HAP-1 (cell line): ENCODE data around the gene GIGYF2.

Experiments used
- DNase-seq, 2 experiments: peaks; one replicate each; pipeline ENCODE4 v3.0.0-alpha.2; 2016 to 2020; ENCODE audit warnings: low spot score in 2 of 2
- H3K27me3 ChIP-seq: fragments of 250-450 bp; sonication (Bioruptor Pico); 2 replicates; pipeline ENCODE4 v1.5.1; 2020; ENCODE audit warnings: low read depth, mild to moderate bottlenecking, moderate library complexity
- H3K36me3 ChIP-seq: fragments of 250-450 bp; sonication (Bioruptor Pico); replicated peaks from 2 replicates; pipeline ENCODE4 v1.5.1; 2020; ENCODE audit warnings: mild to moderate bottlenecking
- H3K4me1 ChIP-seq: fragments of 250-450 bp; sonication (Bioruptor Pico); 2 replicates; pipeline ENCODE4 v1.5.1; 2020; ENCODE audit warnings: mild to moderate bottlenecking
- H3K4me3 ChIP-seq: fragments of 250-450 bp; sonication (Bioruptor Pico); 2 replicates; pipeline ENCODE4 v1.5.1; 2020; ENCODE audit warnings: mild to moderate bottlenecking, moderate library complexity
- H3K9me3 ChIP-seq: fragments of 250-450 bp; sonication (Bioruptor Pico); 2 replicates; pipeline ENCODE4 v1.5.1; 2020; ENCODE audit warnings: mild to moderate bottlenecking, moderate library complexity
- in situ Hi-C: fragments of 300-500 bp; cut with MboI; formaldehyde crosslinking; loops from 3 replicates; pipeline ENCODE4 v1.14.3; 2020; ENCODE audit warnings: low sequenced_read_pairs, inconsistent platforms, mixed read lengths

Gene GIGYF2

DNA sequence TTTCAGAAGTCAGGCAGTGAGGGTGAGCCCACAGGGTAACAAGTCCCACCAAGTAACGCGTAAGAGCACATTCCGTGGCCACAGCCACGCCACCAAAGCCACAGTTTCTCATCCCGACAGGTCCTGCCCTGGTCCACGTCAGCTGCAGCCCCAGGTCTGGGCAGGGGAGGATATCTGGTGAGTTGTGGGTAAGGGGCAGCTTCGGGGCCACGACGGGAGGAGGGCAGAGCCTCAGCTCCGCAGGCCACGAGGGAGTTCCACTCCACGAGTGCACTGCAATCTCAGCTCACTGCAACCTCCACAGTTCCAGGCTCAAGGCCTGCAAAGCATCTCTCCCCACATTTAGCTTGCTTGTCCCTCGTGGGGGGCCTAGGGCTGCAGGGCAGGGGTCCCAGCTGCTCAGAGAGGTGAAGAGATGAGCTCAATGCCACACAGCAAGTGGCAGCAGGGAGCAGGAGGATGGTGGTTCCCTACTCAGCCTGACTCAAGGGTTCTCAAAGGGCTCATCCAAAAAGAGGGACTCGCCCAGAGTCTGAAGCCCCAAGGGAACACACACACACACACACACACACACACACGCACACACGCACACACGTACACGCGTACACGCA, 185.5 kb downstream of the GIGYF2 start:
- Histone ChIP-seq H3K36me3 (no peaks in the 10 kb centered on the region), H3K4me1 (peaks cover under 1% of the 10 kb centered on the region; the same call in 1 of the 2 replicates), H3K27me3 (no peaks in the 10 kb centered on the region), H3K4me3 (no peak overlapping the region), H3K9me3 (no peaks in the 10 kb centered on the region)
- in situ Hi-C loops: no loop called here
- no peak for DNase-seq

- in situ Hi-C loops: no loop called here
- H3K4me3 ChIP-seq: no peak overlapping the region
- no peaks in the 10 kb centered on the region for H3K9me3 ChIP-seq
- no peaks in the 10 kb centered on the region for H3K4me1 ChIP-seq
- no peaks in the 10 kb centered on the region for H3K36me3 ChIP-seq
- no peaks in the 10 kb centered on the region for H3K27me3 ChIP-seq
- DNase-seq: no peak
These were observed 186.1 kb downstream of the GIGYF2 start for GRCh38 chr2:232883116-232883721.

DNA sequence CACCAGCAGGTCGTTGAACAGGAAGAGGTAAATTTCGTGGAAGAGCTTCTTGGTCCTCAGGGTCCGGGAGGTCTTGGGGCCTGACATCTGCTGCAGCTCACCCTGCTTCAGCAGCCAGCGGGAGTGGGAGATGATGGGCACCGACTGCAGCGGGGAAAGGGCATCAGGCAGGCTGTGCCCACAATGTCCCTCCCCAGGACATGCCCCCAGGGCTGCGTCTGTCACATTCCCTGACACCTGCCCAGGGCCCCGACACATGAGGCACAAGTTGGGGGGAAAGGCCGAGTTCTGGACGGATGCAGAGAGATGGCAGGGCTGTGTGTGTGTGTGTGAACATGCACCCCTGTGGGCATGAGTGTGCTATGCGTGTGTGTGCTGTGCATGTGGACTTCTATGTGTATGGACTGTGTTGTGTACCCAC, 186.9 kb downstream of the GIGYF2 start:
- Histone ChIP-seq H3K4me1 (no peaks in the 10 kb centered on the region), H3K36me3 (no peaks in the 10 kb centered on the region), H3K9me3 (no peaks in the 10 kb centered on the region), H3K4me3 (no peak overlapping the region), H3K27me3 (no peaks in the 10 kb centered on the region)
- no peak for DNase-seq
- in situ Hi-C loops: no loop called here

- Histone ChIP-seq H3K9me3 (no peaks in the 10 kb centered on the region), H3K36me3 (no peaks in the 10 kb centered on the region), H3K4me1 (no peaks in the 10 kb centered on the region), H3K27me3 (no peaks in the 10 kb centered on the region), H3K4me3 (no peak overlapping the region)
- in situ Hi-C loops: no loop called here
- no peak for DNase-seq
These were observed 187.6 kb downstream of the GIGYF2 start for GRCh38 chr2:232884549-232885263.

DNA sequence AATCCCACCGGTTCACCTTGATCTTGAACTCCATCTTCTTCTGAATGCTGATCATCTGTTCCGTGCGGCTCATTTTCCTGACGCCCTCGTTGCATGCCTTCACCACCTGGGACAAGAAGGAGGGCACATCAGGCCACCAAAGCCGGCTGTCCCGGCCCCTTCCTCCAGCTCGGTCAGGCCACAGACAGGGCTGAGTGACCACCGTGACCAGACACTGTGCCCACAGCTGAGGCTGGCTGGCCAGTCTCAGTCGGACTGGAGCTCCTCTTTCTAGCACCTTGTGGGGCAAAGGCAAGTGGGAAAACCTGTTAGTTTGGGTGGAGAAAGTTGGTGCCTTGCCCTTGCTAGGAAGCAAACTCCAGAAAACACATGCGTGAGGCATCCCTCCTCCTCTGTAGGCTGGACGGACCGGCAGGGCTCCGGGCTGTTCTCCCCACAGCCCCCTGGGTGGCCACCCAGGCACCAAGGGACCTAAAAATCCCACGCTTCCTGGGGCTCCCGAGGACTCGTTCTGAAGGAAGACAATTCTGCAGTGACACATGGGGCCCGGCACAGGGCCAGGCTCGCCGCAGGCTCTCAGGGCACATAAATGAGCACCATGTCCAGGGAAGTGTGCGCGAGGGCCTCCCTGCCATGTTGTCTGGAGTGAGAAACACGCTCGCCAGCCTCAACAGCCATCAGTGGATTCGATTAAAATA, 188.3 kb downstream of the GIGYF2 start:
- in situ Hi-C loops: no loop called here
- no peaks in the 10 kb centered on the region for H3K36me3 ChIP-seq
- H3K4me1 ChIP-seq: no peaks in the 10 kb centered on the region
- H3K27me3 ChIP-seq: no peaks in the 10 kb centered on the region
- H3K4me3 ChIP-seq: no peak overlapping the region
- DNase-seq: no peak
- no peaks in the 10 kb centered on the region for H3K9me3 ChIP-seq

- in situ Hi-C loops: no loop called here
- DNase-seq: no peak
- Histone ChIP-seq H3K4me1 (peaks cover 3% of the 10 kb centered on the region), H3K36me3 (no peaks in the 10 kb centered on the region), H3K9me3 (no peaks in the 10 kb centered on the region), H3K4me3 (no peak overlapping the region), H3K27me3 (no peaks in the 10 kb centered on the region)
These were observed 189.0 kb downstream of the GIGYF2 start for GRCh38 chr2:232886176-232886575.

DNA sequence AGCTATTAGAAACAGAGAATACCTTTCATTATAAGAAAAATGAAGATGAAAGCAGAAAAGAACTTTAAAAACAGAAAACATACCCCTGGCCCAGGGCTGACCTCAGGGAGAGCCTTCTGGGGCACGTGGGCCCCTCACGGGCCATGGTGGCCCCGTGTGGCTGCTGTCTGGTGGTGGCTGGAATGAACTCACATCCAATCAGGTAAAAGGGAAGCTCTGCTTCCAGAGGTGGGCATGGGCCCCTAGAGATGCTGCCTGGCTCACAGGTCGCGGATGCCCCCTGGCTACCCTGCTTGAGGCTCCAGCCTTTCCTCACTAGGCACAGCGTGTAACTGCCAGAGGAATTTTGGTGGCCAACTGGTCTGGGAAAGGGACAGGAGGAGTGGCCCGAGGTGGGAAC, 189.5 kb downstream of the GIGYF2 start:
- in situ Hi-C loops: no loop called here
- DNase-seq: no peak
- H3K4me1 ChIP-seq: peaks cover 7% of the 10 kb centered on the region
- H3K9me3 ChIP-seq: no peaks in the 10 kb centered on the region
- H3K27me3 ChIP-seq: no peaks in the 10 kb centered on the region
- H3K4me3 ChIP-seq: no peak overlapping the region
- H3K36me3 ChIP-seq: no peaks in the 10 kb centered on the region

DNA sequence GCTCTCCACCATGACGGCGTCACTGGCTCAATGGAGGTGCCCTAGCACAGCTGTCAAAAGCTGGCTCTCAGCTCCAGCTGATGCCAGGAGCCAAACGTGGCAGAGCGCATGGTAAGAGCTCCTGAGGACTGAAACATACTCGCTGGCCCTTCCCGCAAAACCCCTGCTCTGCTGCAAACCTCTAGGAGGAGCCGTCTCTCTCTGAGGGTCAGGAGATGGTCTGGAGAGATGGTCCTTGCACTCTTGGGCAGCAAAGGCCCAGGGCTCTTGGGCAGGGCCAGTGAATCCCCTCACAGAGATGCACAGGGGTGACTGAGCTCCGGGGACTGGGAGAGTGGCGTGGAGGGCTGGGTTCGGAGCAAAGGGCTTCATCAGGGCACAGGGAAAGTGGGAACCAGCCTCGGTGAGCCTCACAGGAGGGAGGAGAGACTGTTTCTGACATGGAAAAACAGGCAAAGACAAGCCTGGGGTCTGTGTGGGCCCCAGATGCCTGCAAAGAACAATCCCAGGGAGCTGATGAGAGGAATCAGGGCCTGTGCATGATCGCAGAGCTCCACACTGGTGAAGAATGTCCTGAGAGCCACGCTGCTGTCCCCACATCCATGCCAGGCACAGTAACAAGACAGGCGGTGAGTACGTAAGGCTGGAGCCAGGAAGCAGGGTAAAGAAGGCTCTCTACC, 190.2 kb downstream of the GIGYF2 start:
- H3K4me3 ChIP-seq: no peak overlapping the region
- no peak for DNase-seq
- no peaks in the 10 kb centered on the region for H3K9me3 ChIP-seq
- in situ Hi-C loops: no loop called here
- H3K27me3 ChIP-seq: no peaks in the 10 kb centered on the region
- peaks cover 7% of the 10 kb centered on the region for H3K4me1 ChIP-seq
- no peaks in the 10 kb centered on the region for H3K36me3 ChIP-seq

- no peaks in the 10 kb centered on the region for H3K27me3 ChIP-seq
- no peak for DNase-seq
These were observed 191.1 kb downstream of the GIGYF2 start for GRCh38 chr2:232888099-232888836.

GRCh38 chr2:232888839-232889529, 191.9 kb downstream of the GIGYF2 start:
- no peaks in the 10 kb centered on the region for H3K9me3 ChIP-seq
- peaks cover 7% of the 10 kb centered on the region for H3K4me1 ChIP-seq
- no peaks in the 10 kb centered on the region for H3K27me3 ChIP-seq
- H3K36me3 ChIP-seq: no peaks in the 10 kb centered on the region
- in situ Hi-C loops: no loop called here
- H3K4me3 ChIP-seq: no peak overlapping the region
- no peak for DNase-seq

More at GRCh38 chr2:232888099-232888836, 191.1 kb downstream of the GIGYF2 start:
- in situ Hi-C loops: no loop called here
- Histone ChIP-seq H3K4me1 (peaks cover 7% of the 10 kb centered on the region), H3K4me3 (no peak overlapping the region), H3K9me3 (no peaks in the 10 kb centered on the region), H3K36me3 (no peaks in the 10 kb centered on the region)

GRCh38 chr2:232889876-232890401, 192.8 kb downstream of the GIGYF2 start:
- in situ Hi-C loops: no loop called here
- Histone ChIP-seq H3K4me1 (peaks cover 7% of the 10 kb centered on the region), H3K9me3 (no peaks in the 10 kb centered on the region), H3K27me3 (no peaks in the 10 kb centered on the region), H3K4me3 (no peak overlapping the region), H3K36me3 (no peaks in the 10 kb centered on the region)
- no peak for DNase-seq

DNA sequence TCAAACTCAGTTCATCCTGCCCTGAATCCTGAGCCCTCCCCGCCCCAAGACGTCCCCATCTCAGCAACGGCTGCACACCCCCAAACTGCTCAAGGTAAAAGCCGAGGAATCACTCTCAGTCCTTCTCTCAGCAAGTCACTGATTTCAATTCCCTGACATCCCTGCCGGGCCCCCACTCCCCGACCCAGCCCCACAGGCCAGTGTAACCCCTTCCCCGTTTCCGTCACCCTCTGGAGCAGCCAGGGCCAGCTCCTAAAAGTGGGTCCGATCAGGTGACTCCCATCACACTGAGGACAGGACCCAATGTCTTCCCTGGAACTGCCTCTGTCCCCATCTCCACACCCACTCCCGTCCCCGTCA, 193.4 kb downstream of the GIGYF2 start:
- in situ Hi-C loops: no loop called here

More for the DNA sequence above, 193.4 kb downstream of the GIGYF2 start:
- H3K4me1 ChIP-seq: peaks cover 7% of the 10 kb centered on the region
- DNase-seq: no peak
- no peaks in the 10 kb centered on the region for H3K9me3 ChIP-seq
- H3K4me3 ChIP-seq: no peak overlapping the region
- no peaks in the 10 kb centered on the region for H3K27me3 ChIP-seq
- H3K36me3 ChIP-seq: no peaks in the 10 kb centered on the region
